Transverse colon (tissue), 4 donors: ENCODE data around the gene SHISA8.

Experiments used
- CTCF ChIP-seq, 5 experiments: fragments of 200-600 bp in 3 of 5; fragments of 450-650 bp in 2 of 5; sonication (generic) in 3 of 5; IDR thresholded peaks; 1 replicate in 2 of 5; 2 replicates in 3 of 5; pipeline ENCODE4 v1.5.1; 2016 to 2017; ENCODE audit warnings: antibody characterized with exemption in 5 of 5, inconsistent platforms in 3 of 5, mild to moderate bottlenecking in 2 of 5, moderate library complexity in 1 of 5
- EP300 ChIP-seq: sonication (generic); formaldehyde crosslinking; IDR thresholded peaks from one replicate; pipeline ENCODE4 v1.6.1; 2017; ENCODE audit warnings: antibody characterized with exemption, low read depth
- POLR2A ChIP-seq: fragments of 450-650 bp; IDR thresholded peaks from one replicate; pipeline ENCODE4 v1.6.1; 2016; ENCODE audit warnings: antibody characterized with exemption, mild to moderate bottlenecking, moderate library complexity
- POLR2AphosphoS5 ChIP-seq, 3 donors: sonication (generic); formaldehyde crosslinking; IDR thresholded peaks; one replicate each; pipeline ENCODE4 v1.6.1; 2016; ENCODE audit warnings: antibody characterized with exemption in 3 of 3

GRCh38 chr22:41870786-41871185 is 44.1 kb downstream of the SHISA8 start:
- no peak for TF ChIP-seq CTCF (IDR thresholded peaks at IDR 0.05)
- TF ChIP-seq POLR2A, result no peak
- no peak for TF ChIP-seq EP300
- no peak for TF ChIP-seq POLR2AphosphoS5 (IDR thresholded peaks at IDR 0.05)
